Measurements from ENCODE around the gene UNKL.

- TF ChIP-seq EZH2phosphoT487 (IDR thresholded peaks at IDR 0.05; ENCODE audit: insufficient read depth, low read depth) (no peak), EZH2 (IDR thresholded peaks at IDR 0.05; ENCODE audit: insufficient read depth, poor library complexity, severe bottlenecking) (no peak)
Observed at GRCh38 chr16:1349351-1349750, 65.2 kb downstream of the UNKL start.

Data from GM23248 (cell line).